Astrocyte of the cerebellum (primary cell): ENCODE data around the gene TP53RK.

ENCODE experiments used
- DNase-seq: peaks from one replicate; pipeline ENCODE4 v3.0.0-alpha.2; 2011; ENCODE audit warnings: low read depth
- H3K4me3 ChIP-seq: 2 replicates; pipeline ENCODE4 v1.5.1; 2011; ENCODE audit warnings: mild to moderate bottlenecking, low read depth, low read length, moderate library complexity
- in situ Hi-C: cut with HindIII; loops from 2 replicates; pipeline ENCODE4 v1.10.0; 2017; ENCODE audit warnings: low sequenced_read_pairs
- TF ChIP-seq, protein P1 (sequence below): IDR thresholded peaks from 2 replicates; pipeline ENCODE4 v1.5.1; 2012; ENCODE audit warnings: low read length, low read depth, moderate library complexity, mild to moderate bottlenecking; ENCODE audit errors: missing control alignments

TP53RK gene

DNA sequence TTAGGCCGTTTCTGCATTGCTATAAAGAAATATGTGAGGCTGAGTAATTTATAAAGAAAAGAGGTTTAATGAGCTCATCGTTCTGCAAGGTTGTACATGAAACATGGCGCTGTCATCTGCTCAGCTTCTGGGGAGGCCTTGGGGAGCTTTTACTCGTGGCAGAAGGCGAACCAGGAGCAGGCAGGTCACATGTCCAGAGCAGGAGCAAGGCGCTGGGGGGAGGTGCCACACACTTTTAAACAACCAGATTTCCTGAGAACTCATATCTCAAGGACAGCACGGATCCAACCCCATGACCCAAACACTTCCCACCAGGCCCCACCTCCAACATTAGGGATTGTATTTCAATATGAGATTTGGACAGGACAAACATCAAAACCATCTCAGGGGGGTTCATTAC lies 31.6 kb downstream of the TP53RK start:
- DNase-seq: no peak
- no peak overlapping the region for H3K4me3 ChIP-seq
- in situ Hi-C loops: no loop called here
- TF ChIP-seq, protein P1, sequence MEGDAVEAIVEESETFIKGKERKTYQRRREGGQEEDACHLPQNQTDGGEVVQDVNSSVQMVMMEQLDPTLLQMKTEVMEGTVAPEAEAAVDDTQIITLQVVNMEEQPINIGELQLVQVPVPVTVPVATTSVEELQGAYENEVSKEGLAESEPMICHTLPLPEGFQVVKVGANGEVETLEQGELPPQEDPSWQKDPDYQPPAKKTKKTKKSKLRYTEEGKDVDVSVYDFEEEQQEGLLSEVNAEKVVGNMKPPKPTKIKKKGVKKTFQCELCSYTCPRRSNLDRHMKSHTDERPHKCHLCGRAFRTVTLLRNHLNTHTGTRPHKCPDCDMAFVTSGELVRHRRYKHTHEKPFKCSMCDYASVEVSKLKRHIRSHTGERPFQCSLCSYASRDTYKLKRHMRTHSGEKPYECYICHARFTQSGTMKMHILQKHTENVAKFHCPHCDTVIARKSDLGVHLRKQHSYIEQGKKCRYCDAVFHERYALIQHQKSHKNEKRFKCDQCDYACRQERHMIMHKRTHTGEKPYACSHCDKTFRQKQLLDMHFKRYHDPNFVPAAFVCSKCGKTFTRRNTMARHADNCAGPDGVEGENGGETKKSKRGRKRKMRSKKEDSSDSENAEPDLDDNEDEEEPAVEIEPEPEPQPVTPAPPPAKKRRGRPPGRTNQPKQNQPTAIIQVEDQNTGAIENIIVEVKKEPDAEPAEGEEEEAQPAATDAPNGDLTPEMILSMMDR: no peak

DNA sequence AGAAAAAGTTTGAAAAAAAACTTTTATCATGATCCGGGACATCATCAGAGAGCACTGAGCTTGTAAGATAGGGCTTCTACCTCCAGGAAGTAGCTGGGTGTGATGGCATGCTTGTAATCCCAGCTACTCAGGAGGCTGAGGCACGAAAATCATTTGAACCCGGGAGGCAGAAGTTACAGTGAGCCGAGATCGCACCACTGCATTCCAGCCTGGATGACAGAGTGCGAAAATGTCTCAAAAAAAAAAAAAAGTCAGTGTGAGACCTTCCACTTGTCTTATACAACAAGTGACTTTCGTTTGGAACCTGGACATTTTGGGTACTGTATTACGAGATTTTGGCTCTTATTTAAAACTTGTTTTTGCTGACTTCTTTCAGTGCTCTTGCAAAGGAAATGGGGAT lies 32.1 kb downstream of the TP53RK start:
- in situ Hi-C loops: no loop called here
- no peak overlapping the region for H3K4me3 ChIP-seq
- TF ChIP-seq, protein P1: no peak
- DNase-seq: no peak

DNA sequence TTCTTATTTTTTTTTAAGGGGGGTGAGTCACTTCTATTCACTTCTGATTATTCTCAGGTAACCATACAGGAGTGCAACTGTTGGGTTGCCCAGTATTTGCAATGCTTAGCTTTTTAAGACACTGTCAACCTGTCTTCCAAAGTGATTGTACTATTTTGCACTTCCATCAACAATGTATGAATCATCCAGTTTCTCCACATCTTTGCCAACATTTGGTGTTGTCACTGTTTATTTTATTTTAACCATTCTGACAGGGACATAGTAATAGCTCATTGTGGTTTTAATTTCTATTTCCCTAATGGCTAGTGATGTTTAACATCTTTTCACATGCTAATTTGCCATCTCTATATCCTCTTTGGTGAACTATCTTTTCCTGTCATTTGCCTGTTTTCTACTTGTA lies 36.5 kb downstream of the TP53RK start:
- in situ Hi-C loops: no loop called here
- no peak overlapping the region for H3K4me3 ChIP-seq
- DNase-seq: no peak
- TF ChIP-seq, protein P1: no peak

DNA sequence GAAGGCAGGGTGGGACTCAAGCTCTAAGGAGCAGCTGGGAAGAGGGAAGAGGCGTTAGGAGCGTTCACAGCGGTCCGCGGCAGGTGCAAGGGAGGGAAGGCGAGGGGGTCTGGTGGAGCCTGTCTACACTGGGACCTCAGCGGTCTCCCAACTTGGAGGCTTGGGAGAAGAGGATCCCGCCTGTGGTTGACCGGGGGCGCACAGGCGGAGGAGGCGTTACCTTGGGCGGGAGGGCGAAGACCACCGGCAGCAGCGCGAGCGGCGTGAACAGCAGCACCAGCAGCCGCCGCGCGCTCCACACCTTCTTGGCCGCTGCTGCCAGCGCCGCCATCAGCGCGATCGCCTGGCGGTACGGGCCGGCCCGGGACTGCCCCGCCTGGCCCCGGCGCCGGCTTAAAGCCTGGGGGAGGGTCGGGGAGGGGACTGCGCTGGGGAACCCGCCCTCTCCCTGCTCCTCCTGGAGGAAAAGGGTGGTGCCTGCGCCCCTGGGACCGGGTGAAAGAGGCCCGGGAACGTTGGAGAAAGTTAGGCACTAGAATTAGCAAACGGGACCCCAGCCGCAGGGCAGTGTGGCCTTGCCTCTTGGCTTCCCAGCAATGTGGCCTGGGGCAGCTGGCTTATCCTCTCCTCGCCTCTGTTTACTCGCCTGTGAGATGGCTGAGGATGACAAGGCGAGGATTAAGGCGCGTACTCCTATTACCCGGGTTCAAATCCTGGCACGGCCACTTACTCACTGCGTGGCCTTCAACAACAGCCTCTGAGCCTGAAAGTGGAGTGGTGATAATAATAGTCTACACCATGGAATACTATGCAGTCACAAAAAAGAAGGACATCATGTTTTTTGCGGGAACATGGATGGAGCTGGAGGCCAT lies 37.9 kb downstream of the TP53RK start, which contains the start of gene SLC13A3:
SLC13A3 (minus strand) TSS at position 369 of the 872 bp plus-strand sequence; CDS start at position 331, 38 bp downstream.
- TF ChIP-seq, protein P1: no peak
- in situ Hi-C loops: no loop called here
- DNase-seq: no peak
- H3K4me3 ChIP-seq: no peak within 1 kb of the TSS

DNA sequence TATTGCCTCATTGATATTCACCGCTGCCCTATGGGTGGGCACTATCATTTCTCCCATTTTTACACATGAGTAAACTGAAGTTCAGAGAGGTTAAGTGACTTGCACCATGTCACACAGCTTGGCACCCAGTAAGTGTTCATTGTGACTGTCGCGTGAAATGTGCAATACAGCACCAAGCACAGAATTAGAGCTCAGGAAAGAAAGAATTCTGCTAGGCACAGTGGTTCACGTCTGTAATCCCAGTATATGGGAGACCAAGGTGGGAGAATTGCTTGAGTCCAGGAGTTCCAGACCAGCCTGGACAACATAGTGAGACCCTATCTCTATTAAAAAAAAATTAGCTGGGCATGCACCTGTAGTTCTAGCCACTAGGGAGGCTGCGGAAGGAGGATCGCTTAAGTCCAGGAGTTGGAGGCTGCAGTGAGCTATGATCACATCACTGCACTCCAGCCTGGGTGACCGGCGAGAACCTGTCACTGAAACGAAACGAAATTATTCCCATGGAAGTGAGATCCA lies 38.6 kb downstream of the TP53RK start:
- no peak for DNase-seq
- H3K4me3 ChIP-seq: no peak overlapping the region
- in situ Hi-C loops: no loop called here
- TF ChIP-seq, protein P1: no peak

DNA sequence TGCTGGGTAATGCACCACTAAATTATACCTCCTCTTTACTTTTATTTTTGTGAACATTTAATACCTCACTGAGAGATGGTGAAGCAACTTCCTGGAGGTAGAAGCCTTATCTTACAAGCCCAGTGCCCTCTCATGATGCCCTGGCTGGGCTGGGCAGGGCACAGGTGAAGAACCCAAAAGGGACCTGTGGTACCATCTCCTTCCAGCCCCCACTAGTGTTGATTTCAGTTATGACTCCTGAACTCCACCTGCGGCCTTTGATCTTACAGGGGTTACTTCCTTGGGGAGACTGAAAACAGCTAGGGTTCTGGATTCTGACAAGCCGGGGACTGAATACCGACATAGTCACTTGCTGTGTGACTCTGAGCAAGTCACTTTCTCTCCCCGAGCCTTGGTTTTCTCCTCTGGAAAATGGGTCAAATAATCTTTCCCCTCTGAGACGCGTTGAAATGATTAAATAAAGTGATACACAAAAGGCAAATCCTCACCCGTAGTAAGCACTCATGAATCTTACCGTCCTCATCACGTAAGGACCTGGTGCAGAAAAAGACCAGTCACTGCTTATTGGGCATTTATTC lies 39.2 kb downstream of the TP53RK start:
- in situ Hi-C loops: no loop called here
- TF ChIP-seq, protein P1: no peak
- no peak for DNase-seq
- no peak overlapping the region for H3K4me3 ChIP-seq
